ENCODE results near the gene SEM1.

GRCh38 chr7:96694082-96694481, 15.6 kb downstream of the SEM1 start:
- TF ChIP-seq OSR1 (CRISPR knock-in tag; IDR thresholded peaks at IDR 0.05) (no peak), PATZ1 (CRISPR knock-in tag; IDR thresholded peaks at IDR 0.05; ENCODE audit: borderline replicate concordance) (no peak), ZFP30 (CRISPR knock-in tag; IDR thresholded peaks at IDR 0.05) (no peak), ZC3H10 (CRISPR knock-in tag; IDR thresholded peaks at IDR 0.05) (no peak), CREB5 (CRISPR knock-in tag; IDR thresholded peaks at IDR 0.05; ENCODE audit: low read depth) (no peak), CSDC2 (CRISPR knock-in tag; IDR thresholded peaks at IDR 0.05) (no peak), TOX (CRISPR knock-in tag; IDR thresholded peaks at IDR 0.05; ENCODE audit: borderline replicate concordance) (no peak), ARNTL (CRISPR knock-in tag; IDR thresholded peaks at IDR 0.05; ENCODE audit: borderline replicate concordance, low read depth) (no peak), TSHZ2 (CRISPR knock-in tag; IDR thresholded peaks at IDR 0.05) (no peak), ZFP3 (CRISPR knock-in tag; IDR thresholded peaks at IDR 0.05) (no peak), PPARA (CRISPR knock-in tag; IDR thresholded peaks at IDR 0.05; ENCODE audit: borderline replicate concordance) (no peak), RARB (CRISPR knock-in tag; IDR thresholded peaks at IDR 0.05) (no peak)
